OCI-LY1 (cell line): Measurements from ENCODE around the gene TMEM52.

Source experiments
- CTCF ChIP-seq: fragments of 200-600 bp; sonication (generic), shearing (Covaris generic); IDR thresholded peaks from 2 replicates; pipeline ENCODE4 v1.5.1; 2017; ENCODE audit warnings: mild to moderate bottlenecking, antibody characterized with exemption, low read length, moderate library complexity, mixed read lengths
- EZH2 ChIP-seq: fragments of 200-600 bp; sonication (generic), shearing (Covaris generic); IDR thresholded peaks from 2 replicates; pipeline ENCODE4 v1.8.0; 2017; ENCODE audit warnings: borderline replicate concordance, mixed run types, mild to moderate bottlenecking, antibody characterized with exemption, low read length, moderate library complexity, mixed read lengths

GRCh38 chr1:1892079-1892762, 26.9 kb downstream of the TMEM52 start:
- TF ChIP-seq CTCF (no peak), EZH2 (no peak)
